GM08714 (cell line): ENCODE measurements around the gene RYR2.

Source experiments
- H3K4me3 ChIP-seq: fragments of 200-500 bp; sonication (Bioruptor generic); 2 replicates; pipeline ENCODE4 v1.5.1; 2014; ENCODE audit warnings: mild to moderate bottlenecking, low read length, inconsistent platforms
- ZNF274 ChIP-seq: IDR thresholded peaks from 2 replicates; pipeline ENCODE4 v1.6.1; 2012; ENCODE audit warnings: mild to moderate bottlenecking, low read depth, low read length

Gene RYR2

DNA sequence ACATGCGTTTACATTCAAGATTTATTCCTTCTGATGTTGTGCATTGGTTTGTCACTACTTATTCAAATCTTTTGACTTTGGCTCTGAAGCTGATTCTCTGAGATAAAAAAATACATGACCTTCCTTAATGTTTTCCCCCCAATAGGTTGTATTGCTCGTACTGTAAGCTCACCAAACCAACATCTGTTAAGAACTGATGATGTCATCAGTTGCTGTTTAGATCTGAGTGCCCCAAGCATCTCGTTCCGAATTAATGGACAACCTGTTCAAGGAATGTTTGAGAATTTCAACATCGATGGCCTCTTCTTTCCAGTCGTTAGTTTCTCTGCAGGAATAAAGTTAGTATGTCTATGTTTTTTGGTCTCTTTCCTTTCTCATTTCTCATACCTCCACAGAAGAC, 458.6 kb downstream of the RYR2 start:
- no peak for TF ChIP-seq ZNF274
- no peak overlapping the region for H3K4me3 ChIP-seq

GRCh38 chr1:237503292-237503691, 461.3 kb downstream of the RYR2 start:
- no peak overlapping the region for H3K4me3 ChIP-seq
- no peak for TF ChIP-seq ZNF274

GRCh38 chr1:237507005-237507404, 465.0 kb downstream of the RYR2 start:
- no peak for TF ChIP-seq ZNF274
- H3K4me3 ChIP-seq = no peak overlapping the region

- no peak for TF ChIP-seq ZNF274
- H3K4me3 ChIP-seq = no peak overlapping the region
Observed at GRCh38 chr1:237509748-237510147, 467.8 kb downstream of the RYR2 start.

GRCh38 chr1:237525102-237525501, 483.1 kb downstream of the RYR2 start:
- H3K4me3 ChIP-seq = no peak overlapping the region
- TF ChIP-seq ZNF274 = no peak

DNA sequence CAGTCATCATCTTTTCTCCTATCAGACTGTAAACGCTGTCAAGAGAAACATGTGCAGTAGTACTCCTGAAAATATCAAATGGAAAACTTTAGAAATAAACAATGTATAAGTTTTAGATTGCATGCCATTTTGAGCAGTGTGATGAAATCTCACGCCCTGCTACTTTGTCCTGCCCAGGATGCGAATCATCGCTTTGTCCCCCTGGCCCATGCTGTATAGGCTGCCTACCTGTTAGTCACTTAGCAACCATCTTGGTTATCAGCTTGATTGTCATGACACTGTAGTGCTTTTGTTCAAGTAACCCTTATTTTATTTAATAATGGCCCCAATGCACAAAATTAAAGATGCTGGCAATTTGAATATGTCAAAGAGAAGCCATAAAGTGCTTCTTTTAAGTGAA, 485.8 kb downstream of the RYR2 start:
- no peak overlapping the region for H3K4me3 ChIP-seq
- TF ChIP-seq ZNF274 = no peak

- no peak for TF ChIP-seq ZNF274
Observed at GRCh38 chr1:237528545-237528944, 486.6 kb downstream of the RYR2 start.

DNA sequence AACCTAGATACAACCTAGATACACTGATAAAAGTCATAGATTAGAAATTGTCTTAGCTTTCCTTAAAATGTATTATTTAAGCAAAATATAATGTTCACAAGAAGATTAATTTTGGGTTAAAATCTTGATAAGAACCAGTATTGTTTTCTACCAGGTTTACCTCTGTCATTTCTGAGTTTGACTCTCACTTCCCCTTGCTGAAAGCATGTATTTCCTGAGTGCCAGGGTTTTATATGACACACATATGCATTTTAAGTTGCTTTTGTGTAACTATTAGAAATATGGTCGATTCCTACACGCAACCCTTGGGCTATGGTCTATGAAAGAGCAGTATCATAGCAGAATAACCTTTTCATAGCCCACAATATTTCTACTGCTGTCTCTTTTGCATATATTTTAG, 497.1 kb downstream of the RYR2 start:
- no peak for TF ChIP-seq ZNF274
- H3K4me3 ChIP-seq = no peak overlapping the region

More at GRCh38 chr1:237528545-237528944, 486.6 kb downstream of the RYR2 start:
- no peak overlapping the region for H3K4me3 ChIP-seq

DNA sequence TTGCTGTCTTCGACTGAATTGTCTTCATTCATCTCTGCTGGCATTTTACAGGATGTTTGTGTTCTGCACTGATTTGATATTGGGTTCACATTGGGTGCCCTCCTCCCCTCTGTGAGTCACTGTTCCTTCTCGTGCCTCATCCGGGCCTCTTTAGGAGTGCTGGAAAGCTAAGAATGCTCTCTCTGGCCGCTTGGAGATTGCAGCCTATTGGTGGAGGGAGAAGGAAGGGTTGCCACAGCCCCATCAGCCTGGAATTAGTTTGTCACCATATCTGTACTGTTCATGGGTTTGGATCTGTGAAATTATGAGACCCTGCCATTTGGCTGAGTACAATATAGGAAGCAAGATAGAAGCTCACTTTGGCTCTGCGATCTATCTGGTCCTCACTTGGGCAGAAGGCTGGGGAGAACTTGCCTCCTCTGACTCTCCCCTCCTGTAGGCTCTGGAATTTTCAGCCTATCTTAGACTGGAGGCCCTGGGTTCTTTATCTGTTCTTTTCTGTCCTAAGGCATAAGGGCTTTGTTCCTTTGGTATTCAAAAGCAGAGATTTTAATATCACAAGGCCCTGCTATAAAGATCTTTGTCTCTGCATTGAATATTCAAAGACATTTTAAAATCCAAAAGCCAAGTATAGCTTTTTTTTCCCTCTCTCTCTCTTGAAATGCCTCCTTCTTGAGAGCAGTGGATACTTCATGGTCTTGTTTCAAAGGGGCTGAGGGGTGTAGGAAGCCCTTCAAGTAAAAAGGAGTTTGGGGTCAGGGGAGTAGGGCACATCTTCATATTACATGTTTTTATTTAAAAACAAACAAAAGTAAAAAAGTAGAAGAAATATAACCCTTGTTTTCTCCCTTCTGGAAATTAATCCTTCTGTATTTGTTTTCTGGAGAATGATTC, 500.8 kb downstream of the RYR2 start:
- no peak overlapping the region for H3K4me3 ChIP-seq
- TF ChIP-seq ZNF274 = no peak

- no peak overlapping the region for H3K4me3 ChIP-seq
- no peak for TF ChIP-seq ZNF274
Observed at GRCh38 chr1:237553078-237553477, 511.1 kb downstream of the RYR2 start.

- TF ChIP-seq ZNF274 = no peak
- no peak overlapping the region for H3K4me3 ChIP-seq
Observed at GRCh38 chr1:237556911-237557310, 514.9 kb downstream of the RYR2 start.

GRCh38 chr1:237562242-237562823, 520.3 kb downstream of the RYR2 start:
- no peak overlapping the region for H3K4me3 ChIP-seq

DNA sequence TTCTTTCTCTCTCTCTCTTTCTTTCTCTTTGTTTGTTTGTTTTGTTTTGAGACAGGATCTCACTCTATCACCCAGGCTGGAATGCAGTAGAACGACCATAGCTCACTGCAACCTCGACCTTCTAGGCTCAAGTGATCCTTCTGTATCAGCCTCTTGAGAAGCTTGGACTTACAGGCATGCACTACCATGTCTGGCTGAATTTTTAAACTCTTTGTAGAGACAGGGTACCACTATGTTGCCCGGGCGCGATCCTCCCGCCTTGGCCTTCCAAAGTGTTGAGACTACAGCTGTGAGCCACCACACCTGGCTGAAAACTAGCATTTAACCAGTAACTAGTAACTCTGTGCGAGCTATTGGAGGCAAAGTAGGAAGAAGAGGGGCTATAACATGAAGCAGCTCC, 523.3 kb downstream of the RYR2 start:
- H3K4me3 ChIP-seq = no peak overlapping the region
- TF ChIP-seq ZNF274 = no peak

More at GRCh38 chr1:237562242-237562823, 520.3 kb downstream of the RYR2 start:
- no peak for TF ChIP-seq ZNF274

- H3K4me3 ChIP-seq = no peak overlapping the region
- no peak for TF ChIP-seq ZNF274
Observed at GRCh38 chr1:237566581-237566980, 524.6 kb downstream of the RYR2 start.

GRCh38 chr1:237568955-237569354, 527.0 kb downstream of the RYR2 start:
- no peak overlapping the region for H3K4me3 ChIP-seq
- TF ChIP-seq ZNF274 = no peak
